ENCODE data around the gene ERF. TPM values are rescaled to one million over a fixed set of nuclear protein-coding genes. Genes with fewer than 3 reads are reported as not detected.

Gene ERF
- total RNA-seq, 1 donor from 2014 or later: 43.1 TPM

DNA sequence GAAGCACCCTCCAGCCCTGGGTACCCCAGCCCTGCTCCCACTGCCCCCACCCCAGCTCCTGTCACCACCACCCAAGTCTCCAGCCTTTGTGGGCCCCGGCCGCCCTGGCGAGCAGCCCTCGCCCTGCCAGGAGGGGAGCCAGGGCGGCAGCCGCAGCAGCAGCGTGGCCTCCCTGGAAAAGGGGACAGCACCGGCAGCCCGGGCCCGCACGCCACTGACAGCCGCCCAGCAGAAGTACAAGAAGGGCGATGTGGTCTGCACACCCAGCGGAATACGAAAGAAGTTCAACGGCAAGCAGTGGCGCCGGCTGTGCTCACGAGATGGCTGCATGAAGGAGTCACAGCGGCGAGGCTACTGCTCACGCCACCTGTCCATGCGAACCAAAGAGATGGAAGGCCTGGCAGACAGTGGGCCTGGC, 18.1 kb upstream of the ERF start:
- Histone ChIP-seq H3K79me2 (ENCODE audit: low read depth) (peaks cover 11% of the 10 kb centered on the region), H3K36me3 (no peaks in the 10 kb centered on the region), H3K4me2 (no peak overlapping the region), H3K9ac (no peak overlapping the region), H2AFZ (replicated peaks) (no peak overlapping the region), H3K27ac (no peak overlapping the region), H3K4me1 (peaks cover 6% of the 10 kb centered on the region), H4K20me1 (ENCODE audit: low read depth) (no peaks in the 10 kb centered on the region), H3K27me3 (no peaks in the 10 kb centered on the region), H3K4me3 (no peak overlapping the region), H3K9me3 (ENCODE audit: low read depth) (no peaks in the 10 kb centered on the region), H3F3A (ENCODE audit: low read depth) (no peaks in the 10 kb centered on the region)
- no peak overlapping the region for H3K27ac Mint-ChIP-seq
- H3K27me3 Mint-ChIP-seq (ENCODE audit: insufficient read depth, low read depth): peaks cover 3% of the 10 kb centered on the region
- DNase-seq (ENCODE audit: low spot score): no peak
- peaks cover 26% of the 10 kb centered on the region for H3K4me1 Mint-ChIP-seq
- H3K36me3 Mint-ChIP-seq: peaks cover 8% of the 10 kb centered on the region
- H3K9me3 Mint-ChIP-seq: no peaks in the 10 kb centered on the region
- H3K4me3 Mint-ChIP-seq: no peak overlapping the region
- TF ChIP-seq EZH2phosphoT487 (IDR thresholded peaks at IDR 0.05): no peak
- TF ChIP-seq, protein P1, sequence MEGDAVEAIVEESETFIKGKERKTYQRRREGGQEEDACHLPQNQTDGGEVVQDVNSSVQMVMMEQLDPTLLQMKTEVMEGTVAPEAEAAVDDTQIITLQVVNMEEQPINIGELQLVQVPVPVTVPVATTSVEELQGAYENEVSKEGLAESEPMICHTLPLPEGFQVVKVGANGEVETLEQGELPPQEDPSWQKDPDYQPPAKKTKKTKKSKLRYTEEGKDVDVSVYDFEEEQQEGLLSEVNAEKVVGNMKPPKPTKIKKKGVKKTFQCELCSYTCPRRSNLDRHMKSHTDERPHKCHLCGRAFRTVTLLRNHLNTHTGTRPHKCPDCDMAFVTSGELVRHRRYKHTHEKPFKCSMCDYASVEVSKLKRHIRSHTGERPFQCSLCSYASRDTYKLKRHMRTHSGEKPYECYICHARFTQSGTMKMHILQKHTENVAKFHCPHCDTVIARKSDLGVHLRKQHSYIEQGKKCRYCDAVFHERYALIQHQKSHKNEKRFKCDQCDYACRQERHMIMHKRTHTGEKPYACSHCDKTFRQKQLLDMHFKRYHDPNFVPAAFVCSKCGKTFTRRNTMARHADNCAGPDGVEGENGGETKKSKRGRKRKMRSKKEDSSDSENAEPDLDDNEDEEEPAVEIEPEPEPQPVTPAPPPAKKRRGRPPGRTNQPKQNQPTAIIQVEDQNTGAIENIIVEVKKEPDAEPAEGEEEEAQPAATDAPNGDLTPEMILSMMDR (IDR thresholded peaks at IDR 0.05): no peak
- TF ChIP-seq EZH2 (IDR thresholded peaks at IDR 0.05): no peak

GRCh38 chr19:42272535-42272897, 17.6 kb upstream of the ERF start:
- no peak overlapping the region for H3K4me2 ChIP-seq
- H4K20me1 ChIP-seq (ENCODE audit: low read depth): no peaks in the 10 kb centered on the region
- H3K79me2 ChIP-seq (ENCODE audit: low read depth): peaks cover 11% of the 10 kb centered on the region
- H3K4me1 ChIP-seq: peaks cover 7% of the 10 kb centered on the region
- Mint-ChIP-seq H3K36me3 (peaks cover 8% of the 10 kb centered on the region), H3K4me3 (peak overlapping the region; percentile 33), H3K9me3 (no peaks in the 10 kb centered on the region), H3K4me1 (peaks cover 31% of the 10 kb centered on the region), H3K27ac (no peak overlapping the region), H3K27me3 (ENCODE audit: insufficient read depth, low read depth) (peaks cover 3% of the 10 kb centered on the region)
- no peaks in the 10 kb centered on the region for H3K9me3 ChIP-seq (ENCODE audit: low read depth)
- no peaks in the 10 kb centered on the region for H3F3A ChIP-seq (ENCODE audit: low read depth)
- H3K27me3 ChIP-seq: no peaks in the 10 kb centered on the region
- no peak overlapping the region for H2AFZ ChIP-seq (replicated peaks)
- H3K27ac ChIP-seq: no peak overlapping the region
- TF ChIP-seq EZH2 (IDR thresholded peaks at IDR 0.05) (no peak), EZH2phosphoT487 (IDR thresholded peaks at IDR 0.05) (no peak)
- TF ChIP-seq, protein P1 (IDR thresholded peaks at IDR 0.05): no peak
- H3K4me3 ChIP-seq: no peak overlapping the region
- H3K36me3 ChIP-seq: no peaks in the 10 kb centered on the region
- H3K9ac ChIP-seq: no peak overlapping the region
- DNase-seq (ENCODE audit: low spot score): no peak

DNA sequence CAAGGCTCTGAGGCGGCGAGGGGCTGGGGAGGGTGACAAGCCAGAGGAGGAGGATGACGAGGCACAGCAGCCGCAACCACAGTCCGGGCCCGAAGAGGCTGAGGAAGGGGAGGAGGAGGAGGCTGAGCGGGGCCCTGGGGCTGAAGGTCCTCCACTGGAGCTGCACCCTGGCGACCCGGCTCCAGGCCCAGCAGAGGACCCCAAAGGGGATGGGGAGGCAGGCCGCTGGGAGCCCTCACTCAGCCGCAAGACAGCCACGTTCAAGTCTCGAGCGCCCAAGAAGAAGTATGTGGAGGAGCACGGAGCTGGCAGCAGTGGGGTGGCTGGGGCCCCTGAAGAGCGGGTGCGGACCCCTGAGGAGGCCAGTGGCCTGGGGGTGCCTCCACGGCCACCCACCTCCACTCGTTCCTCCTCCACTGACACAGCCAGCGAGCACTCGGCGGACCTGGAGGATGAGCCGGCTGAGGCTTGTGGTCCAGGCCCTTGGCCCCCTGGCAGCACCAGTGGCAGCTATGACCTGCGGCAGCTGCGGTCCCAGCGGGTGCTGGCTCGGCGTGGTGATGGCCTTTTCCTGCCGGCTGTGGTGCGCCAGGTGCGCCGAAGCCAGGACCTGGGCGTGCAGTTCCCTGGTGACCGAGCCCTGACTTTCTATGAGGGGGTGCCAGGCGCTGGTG, 17.1 kb upstream of the ERF start:
- H3F3A ChIP-seq (ENCODE audit: low read depth): no peaks in the 10 kb centered on the region
- H3K4me1 ChIP-seq: peaks cover 8% of the 10 kb centered on the region
- H3K27ac ChIP-seq: no peak overlapping the region
- H3K4me2 ChIP-seq: no peak overlapping the region
- no peaks in the 10 kb centered on the region for H3K27me3 ChIP-seq
- H3K9ac ChIP-seq: no peak overlapping the region
- H3K79me2 ChIP-seq (ENCODE audit: low read depth): peaks cover 11% of the 10 kb centered on the region
- no peak overlapping the region for H2AFZ ChIP-seq (replicated peaks)
- no peak for TF ChIP-seq EZH2 (IDR thresholded peaks at IDR 0.05)
- TF ChIP-seq EZH2phosphoT487 (IDR thresholded peaks at IDR 0.05): no peak
- TF ChIP-seq, protein P1 (IDR thresholded peaks at IDR 0.05): no peak
- H3K9me3 ChIP-seq (ENCODE audit: low read depth): no peaks in the 10 kb centered on the region
- Mint-ChIP-seq H3K27me3 (ENCODE audit: insufficient read depth, low read depth) (peaks cover 5% of the 10 kb centered on the region), H3K36me3 (peaks cover 8% of the 10 kb centered on the region), H3K9me3 (no peaks in the 10 kb centered on the region), H3K4me1 (peaks cover 31% of the 10 kb centered on the region), H3K27ac (no peak overlapping the region), H3K4me3 (peak overlapping the region; percentile 71)
- H4K20me1 ChIP-seq (ENCODE audit: low read depth): no peaks in the 10 kb centered on the region
- no peaks in the 10 kb centered on the region for H3K36me3 ChIP-seq
- H3K4me3 ChIP-seq: no peak overlapping the region
- DNase-seq (ENCODE audit: low spot score): no peak
